Liver (tissue), 3 donors: ENCODE measurements around the gene RNF145.

Source experiments
- RAD21 ChIP-seq, 2 donors: IDR thresholded peaks; 2 replicates each; pipeline ENCODE4 v1.6.1; 2016; ENCODE audit warnings: antibody characterized with exemption in 2 of 2, mild to moderate bottlenecking in 2 of 2
- TF ChIP-seq, protein P1 (sequence below): fragments of 150-350 bp; IDR thresholded peaks from 2 replicates; pipeline ENCODE4 v1.5.1; 2017; ENCODE audit warnings: improper control_type of control experiment, low read depth, low read length; ENCODE audit not compliant: missing input control
- donor health status: healthy.
- donor health status: healthy.

DNA sequence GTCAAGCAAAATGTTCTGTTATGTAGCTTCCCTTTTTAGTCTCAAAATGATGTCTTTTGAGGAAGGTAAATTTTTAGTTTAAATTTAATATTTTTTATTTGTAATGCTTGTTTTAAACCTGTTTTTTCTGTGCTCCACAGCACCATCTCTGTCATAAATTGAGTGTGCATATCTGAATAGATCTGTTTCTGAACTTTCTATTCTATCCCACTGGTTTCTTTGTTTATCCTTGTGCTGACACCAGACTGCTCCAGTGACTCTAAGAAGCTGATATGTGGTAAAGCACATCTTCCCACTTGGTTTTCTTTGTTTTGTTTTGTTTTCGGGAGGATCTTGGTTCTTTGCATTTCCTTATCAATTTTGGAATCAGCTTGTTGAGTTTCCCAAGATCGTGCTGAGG lies 7.1 kb upstream of the RNF145 start:
- TF ChIP-seq, protein P1, sequence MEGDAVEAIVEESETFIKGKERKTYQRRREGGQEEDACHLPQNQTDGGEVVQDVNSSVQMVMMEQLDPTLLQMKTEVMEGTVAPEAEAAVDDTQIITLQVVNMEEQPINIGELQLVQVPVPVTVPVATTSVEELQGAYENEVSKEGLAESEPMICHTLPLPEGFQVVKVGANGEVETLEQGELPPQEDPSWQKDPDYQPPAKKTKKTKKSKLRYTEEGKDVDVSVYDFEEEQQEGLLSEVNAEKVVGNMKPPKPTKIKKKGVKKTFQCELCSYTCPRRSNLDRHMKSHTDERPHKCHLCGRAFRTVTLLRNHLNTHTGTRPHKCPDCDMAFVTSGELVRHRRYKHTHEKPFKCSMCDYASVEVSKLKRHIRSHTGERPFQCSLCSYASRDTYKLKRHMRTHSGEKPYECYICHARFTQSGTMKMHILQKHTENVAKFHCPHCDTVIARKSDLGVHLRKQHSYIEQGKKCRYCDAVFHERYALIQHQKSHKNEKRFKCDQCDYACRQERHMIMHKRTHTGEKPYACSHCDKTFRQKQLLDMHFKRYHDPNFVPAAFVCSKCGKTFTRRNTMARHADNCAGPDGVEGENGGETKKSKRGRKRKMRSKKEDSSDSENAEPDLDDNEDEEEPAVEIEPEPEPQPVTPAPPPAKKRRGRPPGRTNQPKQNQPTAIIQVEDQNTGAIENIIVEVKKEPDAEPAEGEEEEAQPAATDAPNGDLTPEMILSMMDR, result no peak
- no peak for TF ChIP-seq RAD21 (IDR thresholded peaks at IDR 0.05)
